Vagina (tissue), 2 donors: ENCODE data around the gene SIAH2.

Experiments
- CTCF ChIP-seq, 3 experiments: fragments of 450-650 bp in 2 of 3; fragments of 200-600 bp in 1 of 3; sonication (generic) in 1 of 3; IDR thresholded peaks; one replicate each; pipeline ENCODE4 v1.5.1; 2017 to 2019; ENCODE audit warnings: antibody characterized with exemption in 3 of 3, mild to moderate bottlenecking in 2 of 3, moderate library complexity in 2 of 3
- POLR2A ChIP-seq, 2 donors: fragments of 450-650 bp; IDR thresholded peaks; one replicate each; pipeline ENCODE4 v1.6.1; 2017; ENCODE audit warnings: antibody characterized with exemption in 2 of 2, mild to moderate bottlenecking in 2 of 2, moderate library complexity in 2 of 2
- POLR2AphosphoS5 ChIP-seq, 2 donors: sonication (generic); formaldehyde crosslinking; IDR thresholded peaks; one replicate each; pipeline ENCODE4 v1.9.0; 2017; ENCODE audit warnings: antibody characterized with exemption in 2 of 2, mild to moderate bottlenecking in 2 of 2, low read depth in 1 of 2; ENCODE audit not compliant: insufficient read depth in 1 of 2

- TF ChIP-seq POLR2AphosphoS5 (IDR thresholded peaks at IDR 0.05; ENCODE audit: insufficient read depth in 1 of 2, low read depth in 1 of 2): no peak
- TF ChIP-seq POLR2A (IDR thresholded peaks at IDR 0.05): no peak
- no peak for TF ChIP-seq CTCF (IDR thresholded peaks at IDR 0.05)
Observed at GRCh38 chr3:150742679-150743078, 20.3 kb downstream of the SIAH2 start.
